ELF-1 (cell line): ENCODE measurements around the gene ITIH3.

Experiments used
- DNase-seq: peaks from one replicate; pipeline ENCODE4 v3.0.0-alpha.2; 2016; ENCODE audit warnings: low read depth, low spot score

The ITIH3 gene

GRCh38 chr3:52779837-52780585, 14.6 kb upstream of the ITIH3 start:
- DNase-seq: no peak

GRCh38 chr3:52781741-52782140, 12.9 kb upstream of the ITIH3 start:
- no peak for DNase-seq

GRCh38 chr3:52782412-52783210, 12.0 kb upstream of the ITIH3 start:
- no peak for DNase-seq

DNA sequence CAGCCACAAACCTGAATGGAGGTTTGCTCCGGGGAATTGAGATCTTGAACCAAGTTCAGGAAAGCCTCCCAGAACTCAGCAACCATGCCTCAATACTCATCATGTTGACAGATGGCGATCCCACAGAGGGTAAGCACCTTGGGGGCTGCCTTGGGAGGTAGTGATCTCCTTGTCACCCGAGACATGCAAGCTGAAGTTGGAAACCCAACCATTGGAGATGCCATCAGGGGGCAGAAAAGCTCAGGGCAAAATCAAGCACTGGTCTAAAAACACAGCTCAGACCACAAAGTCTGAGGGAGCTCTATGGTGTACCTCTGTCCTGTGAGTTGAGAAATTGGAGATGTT, 11.4 kb upstream of the ITIH3 start:
- no peak for DNase-seq

GRCh38 chr3:52784021-52784621, 10.5 kb upstream of the ITIH3 start:
- DNase-seq: no peak

DNA sequence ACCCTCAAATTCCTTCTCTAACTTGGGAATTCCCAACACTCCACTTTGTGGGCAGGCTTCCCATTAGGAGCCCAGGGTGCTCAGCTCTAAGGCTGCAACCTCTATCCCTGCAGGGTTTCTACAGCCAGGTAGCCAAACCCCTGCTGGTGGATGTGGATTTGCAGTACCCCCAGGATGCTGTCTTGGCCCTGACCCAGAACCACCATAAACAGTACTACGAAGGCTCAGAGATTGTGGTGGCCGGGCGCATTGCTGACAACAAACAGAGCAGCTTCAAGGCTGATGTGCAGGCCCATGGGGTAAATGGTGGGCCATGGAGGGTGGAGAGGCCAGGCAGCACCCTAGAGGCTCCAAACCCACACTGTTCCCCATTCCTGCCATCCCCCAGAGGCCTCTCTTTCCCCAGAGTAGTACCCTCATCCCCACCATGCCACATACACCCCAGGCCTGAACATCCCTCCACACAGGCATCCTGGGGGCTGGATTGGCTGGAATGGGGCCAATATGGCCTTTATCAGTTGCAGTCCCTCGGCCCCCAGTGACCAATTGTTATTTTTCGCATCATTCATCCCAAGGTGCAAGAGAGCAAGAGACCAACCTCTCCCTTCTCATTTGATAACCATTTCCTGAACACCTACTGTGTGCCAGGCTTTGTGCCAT, 9.5 kb upstream of the ITIH3 start:
- no peak for DNase-seq

DNA sequence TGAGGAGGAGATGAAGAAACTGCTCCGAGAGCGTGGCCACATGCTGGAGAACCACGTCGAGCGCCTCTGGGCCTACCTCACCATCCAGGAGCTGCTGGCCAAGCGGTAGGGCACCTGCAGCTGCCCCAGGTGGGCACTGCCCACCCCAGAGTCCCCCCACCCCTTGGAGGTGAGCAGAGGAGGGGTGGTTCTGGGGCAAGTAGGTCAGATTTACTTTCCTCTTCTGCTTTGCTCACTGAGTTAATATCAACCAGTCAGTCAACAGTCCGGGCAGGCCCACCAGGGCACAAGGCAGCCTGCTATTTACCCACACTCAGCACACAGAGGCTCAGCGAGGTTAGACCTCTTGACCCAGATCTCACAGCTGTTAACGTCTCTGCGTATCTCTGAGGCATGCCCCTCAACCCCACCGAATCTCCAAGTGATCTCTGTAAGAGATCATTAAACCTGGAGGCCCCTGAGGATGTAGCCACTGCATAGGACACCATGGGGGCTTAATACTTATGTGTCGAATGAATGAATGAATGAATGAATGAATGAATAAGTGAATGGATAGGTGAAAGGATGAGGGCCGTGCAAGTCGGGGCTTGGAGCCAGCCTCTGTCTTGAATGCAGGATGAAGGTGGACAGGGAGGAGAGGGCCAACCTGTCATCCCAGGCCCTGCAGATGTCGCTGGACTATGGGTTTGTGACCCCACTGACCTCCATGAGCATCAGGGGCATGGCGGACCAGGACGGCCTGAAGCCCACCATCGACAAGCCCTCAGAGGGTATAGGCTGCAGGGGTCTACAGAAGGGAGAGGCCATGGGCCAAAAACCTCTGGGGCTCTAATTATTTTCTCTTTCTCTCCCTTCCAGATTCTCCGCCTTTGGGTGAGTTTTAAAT, 8.0 kb upstream of the ITIH3 start:
- DNase-seq: no peak

DNA sequence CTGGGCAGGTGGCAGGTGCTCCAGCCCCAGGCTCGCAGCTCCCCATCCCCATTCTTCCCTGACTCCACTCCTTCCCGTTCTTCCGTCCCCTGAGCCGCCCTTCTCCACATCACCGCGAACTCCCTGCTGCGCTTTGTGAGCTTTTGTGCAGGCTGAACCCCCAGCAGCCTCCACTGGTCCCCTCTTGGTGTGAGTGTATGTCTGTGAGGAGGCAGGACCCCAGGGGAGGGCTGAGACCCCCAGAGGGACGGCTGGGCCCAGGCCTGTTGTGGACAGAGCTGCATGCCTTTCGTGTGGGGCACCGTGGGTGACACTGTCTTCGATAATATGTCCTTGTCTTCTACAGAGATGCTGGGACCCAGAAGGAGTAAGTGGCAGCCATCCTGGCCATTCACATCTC, 7.3 kb upstream of the ITIH3 start:
- DNase-seq: no peak

GRCh38 chr3:52787672-52788625, 6.6 kb upstream of the ITIH3 start:
- DNase-seq: no peak

DNA sequence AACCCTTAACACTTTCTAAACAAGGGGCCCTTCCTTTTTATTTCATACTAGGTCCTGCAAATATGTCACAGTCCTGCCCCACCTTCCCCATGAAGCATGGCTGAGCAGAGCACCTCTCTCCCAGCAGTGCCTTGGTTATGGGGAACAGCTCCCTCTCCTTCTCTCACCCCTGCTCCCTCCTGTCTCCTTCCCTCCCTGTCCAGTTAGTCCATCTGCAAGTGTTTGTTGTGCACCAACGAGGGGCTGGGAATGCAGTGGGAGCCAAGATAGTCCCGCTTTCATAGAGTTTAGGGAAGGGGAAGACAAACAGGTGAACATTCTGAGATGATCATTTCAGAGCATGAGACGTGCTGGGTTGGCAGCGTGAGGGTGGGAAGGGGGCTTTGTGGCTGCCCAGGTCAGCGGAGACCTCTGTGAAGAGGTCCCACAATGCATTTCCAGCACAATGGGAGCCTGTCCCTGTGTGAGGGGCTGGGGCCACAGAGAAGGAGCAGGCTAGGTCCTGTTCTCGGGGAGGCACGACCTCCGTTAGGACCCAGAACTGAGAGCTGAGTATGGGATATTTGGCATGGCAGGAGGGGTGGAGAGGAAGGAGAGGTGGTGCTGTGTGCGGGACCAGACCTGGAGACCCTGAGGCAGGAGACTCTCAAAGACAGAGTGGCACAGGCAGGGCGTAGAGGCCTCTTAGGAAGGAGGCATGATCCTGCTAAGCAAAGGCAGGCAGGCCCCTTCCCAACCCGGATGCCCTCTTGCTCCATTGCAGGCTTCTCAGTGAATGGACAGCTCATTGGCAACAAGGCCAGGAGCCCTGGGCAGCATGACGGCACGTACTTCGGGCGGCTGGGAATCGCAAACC, 5.5 kb upstream of the ITIH3 start:
- no peak for DNase-seq

- no peak for DNase-seq
Observed at GRCh38 chr3:52789746-52790040, 4.9 kb upstream of the ITIH3 start.

- no peak for DNase-seq
Observed at GRCh38 chr3:52790337-52790736, 4.3 kb upstream of the ITIH3 start.

- DNase-seq: no peak
Observed at GRCh38 chr3:52790741-52791140, 3.9 kb upstream of the ITIH3 start.

DNA sequence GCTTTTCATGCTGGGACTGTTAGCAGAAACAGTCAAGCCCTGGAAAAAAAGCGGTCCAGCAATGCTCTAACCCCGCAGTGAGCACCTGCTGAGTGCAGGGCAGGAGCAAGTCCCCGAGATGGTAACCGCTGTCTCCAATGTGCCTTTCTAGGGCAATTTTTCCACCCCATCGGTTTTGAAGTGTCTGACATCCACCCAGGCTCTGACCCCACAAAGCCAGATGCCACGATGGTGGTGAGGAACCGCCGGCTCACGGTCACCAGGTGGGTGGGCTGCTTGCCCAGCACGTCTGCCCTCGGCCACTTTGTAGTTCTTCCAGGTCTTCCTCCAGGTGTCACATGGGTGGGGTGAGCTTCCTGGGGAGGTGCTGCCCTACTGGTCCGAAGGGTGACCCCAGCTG, 3.2 kb upstream of the ITIH3 start:
- no peak for DNase-seq

- no peak for DNase-seq
Observed at GRCh38 chr3:52791928-52792327, 2.7 kb upstream of the ITIH3 start.

GRCh38 chr3:52792413-52792812, 2.2 kb upstream of the ITIH3 start:
- DNase-seq: no peak

- DNase-seq: no peak
Observed at GRCh38 chr3:52792961-52793695, 1.5 kb upstream of the ITIH3 start.

DNA sequence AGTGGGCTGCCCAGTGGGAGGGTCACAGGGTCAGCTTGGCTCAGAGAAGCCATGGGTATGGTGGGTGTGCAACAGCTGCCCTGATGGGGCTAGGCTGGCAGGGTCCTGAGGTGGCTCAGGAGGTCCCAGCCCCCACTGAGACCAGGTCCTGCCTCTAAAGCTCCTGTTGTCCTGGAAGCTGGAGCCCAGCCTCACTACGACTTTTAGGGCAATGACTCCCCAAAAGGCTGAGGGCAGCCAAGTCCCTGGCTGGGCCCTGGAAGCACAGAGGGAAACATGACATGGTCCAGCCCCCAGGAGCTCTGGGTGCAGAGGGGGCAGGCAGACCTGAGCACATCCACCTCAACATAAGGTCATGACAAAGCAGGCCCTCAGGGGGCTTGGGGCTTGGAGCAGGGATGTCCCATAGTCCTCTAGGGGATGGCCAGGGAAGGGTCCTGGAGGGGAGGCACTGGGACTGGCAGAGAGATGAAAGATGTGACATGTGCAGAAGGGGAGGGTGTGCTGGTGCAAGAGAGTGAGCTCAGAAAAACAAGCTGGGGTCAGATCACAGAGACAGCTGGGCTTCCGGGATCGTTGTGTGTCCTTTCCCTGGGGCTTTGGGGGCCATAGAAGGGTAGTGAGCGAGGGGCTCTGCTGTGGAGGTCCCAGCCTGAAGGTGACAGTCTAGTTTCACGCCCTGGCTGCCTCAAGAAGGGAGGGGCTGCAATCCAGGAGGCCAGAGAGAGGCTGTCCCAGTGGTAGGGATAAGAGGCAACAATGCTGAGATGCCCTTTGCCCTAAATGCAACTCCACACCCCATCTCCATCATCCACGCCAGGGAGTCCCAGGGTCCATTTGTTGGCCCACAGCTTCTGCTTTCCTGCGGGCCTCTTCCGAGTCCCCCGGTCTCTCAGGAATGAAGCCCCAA, 639 bp upstream of the ITIH3 start:
- DNase-seq: no peak
